HUES64 (cell line): Measurements from ENCODE around the gene SNX13.

Experiments used
- H3K27ac ChIP-seq: 2 replicates; pipeline ENCODE4 v1.7.0; 2013; ENCODE audit warnings: low read depth, low read length, inconsistent platforms
- H3K27me3 ChIP-seq: 2 replicates; pipeline ENCODE4 v1.6.1; 2013; ENCODE audit warnings: mild to moderate bottlenecking, low read length; ENCODE audit not compliant: insufficient read depth
- H3K36me3 ChIP-seq: 2 replicates; pipeline ENCODE4 v1.6.1; 2013; ENCODE audit warnings: mild to moderate bottlenecking, low read length; ENCODE audit not compliant: insufficient read depth
- H3K4me1 ChIP-seq: 2 replicates; pipeline ENCODE4 v1.6.1; 2013; ENCODE audit warnings: mild to moderate bottlenecking, low read length, moderate library complexity; ENCODE audit not compliant: insufficient read depth
- H3K4me3 ChIP-seq: 2 replicates; pipeline ENCODE4 v1.5.1; 2013; ENCODE audit warnings: mild to moderate bottlenecking, low read length, moderate library complexity
- H3K9ac ChIP-seq: 2 replicates; pipeline ENCODE4 v1.6.1; 2013; ENCODE audit warnings: mild to moderate bottlenecking, low read depth, low read length
- H3K9me3 ChIP-seq: 2 replicates; pipeline ENCODE4 v1.6.1; 2013; ENCODE audit warnings: low read depth, low read length; ENCODE audit not compliant: insufficient read depth
- WGBS: fragments of 150-250, 120-280 bp; methylation state at CpG from one replicate; pipeline ENCODE4 v1.1.7; 2013; ENCODE audit warnings: missing lambda C conversion rate; 5-methylcytosine and 5-hydroxymethylcytosine counted together

The SNX13 gene

GRCh38 chr7:17774716-17775288, 165.5 kb downstream of the SNX13 start:
- WGBS, result 90% methylated on average over 3 of the region's 3 CpGs
- no peak overlapping the region for H3K27ac ChIP-seq
- H3K27me3 ChIP-seq, result no peaks in the 10 kb centered on the region
- H3K4me3 ChIP-seq, result no peak overlapping the region
- no peaks in the 10 kb centered on the region for H3K36me3 ChIP-seq
- peaks cover 27% of the 10 kb centered on the region for H3K4me1 ChIP-seq
- H3K9ac ChIP-seq, result no peak overlapping the region
- H3K9me3 ChIP-seq, result no peaks in the 10 kb centered on the region

GRCh38 chr7:17774248-17774647, 166.0 kb downstream of the SNX13 start:
- Histone ChIP-seq H3K9me3 (no peaks in the 10 kb centered on the region), H3K9ac (no peak overlapping the region), H3K27ac (no peak overlapping the region), H3K36me3 (no peaks in the 10 kb centered on the region), H3K27me3 (no peaks in the 10 kb centered on the region), H3K4me1 (peaks cover 27% of the 10 kb centered on the region), H3K4me3 (no peak overlapping the region)
- 87% methylated on average over 2 of the region's 2 CpGs for WGBS

- WGBS, result 93% methylated on average over 4 of the region's 4 CpGs
- Histone ChIP-seq H3K27me3 (no peaks in the 10 kb centered on the region), H3K36me3 (no peaks in the 10 kb centered on the region), H3K4me3 (no peak overlapping the region), H3K9ac (no peak overlapping the region), H3K9me3 (no peaks in the 10 kb centered on the region), H3K27ac (no peak overlapping the region), H3K4me1 (peaks cover 27% of the 10 kb centered on the region)
Measured at GRCh38 chr7:17773289-17773626, 167.0 kb downstream of the SNX13 start.

GRCh38 chr7:17772581-17773288, 167.6 kb downstream of the SNX13 start:
- no peak overlapping the region for H3K9ac ChIP-seq
- no peaks in the 10 kb centered on the region for H3K27me3 ChIP-seq
- no peaks in the 10 kb centered on the region for H3K9me3 ChIP-seq
- H3K27ac ChIP-seq, result no peak overlapping the region; the same call in 1 of the 2 replicates
- WGBS, result 75% methylated on average over 3 of the region's 4 CpGs
- H3K4me1 ChIP-seq, result peaks cover 27% of the 10 kb centered on the region
- no peak overlapping the region for H3K4me3 ChIP-seq
- no peaks in the 10 kb centered on the region for H3K36me3 ChIP-seq

- Histone ChIP-seq H3K27ac (no peak overlapping the region; the same call in 1 of the 2 replicates), H3K9ac (no peak overlapping the region), H3K4me1 (peaks cover 27% of the 10 kb centered on the region), H3K9me3 (no peaks in the 10 kb centered on the region), H3K36me3 (no peaks in the 10 kb centered on the region), H3K27me3 (no peaks in the 10 kb centered on the region), H3K4me3 (no peak overlapping the region)
- 45% methylated on average over 3 of the region's 3 CpGs for WGBS
Measured at GRCh38 chr7:17771901-17772408, 168.3 kb downstream of the SNX13 start.

- no peak overlapping the region for H3K4me3 ChIP-seq
Measured at GRCh38 chr7:17770710-17771375, 169.5 kb downstream of the SNX13 start.

GRCh38 chr7:17769918-17770317, 170.4 kb downstream of the SNX13 start:
- Histone ChIP-seq H3K27ac (no peak overlapping the region), H3K27me3 (no peaks in the 10 kb centered on the region), H3K4me3 (no peak overlapping the region), H3K9ac (no peak overlapping the region), H3K36me3 (no peaks in the 10 kb centered on the region), H3K4me1 (peaks cover 27% of the 10 kb centered on the region), H3K9me3 (no peaks in the 10 kb centered on the region)
- 14% methylated on average over 1 of the region's 2 CpGs for WGBS

More at GRCh38 chr7:17770710-17771375, 169.5 kb downstream of the SNX13 start:
- Histone ChIP-seq H3K36me3 (no peaks in the 10 kb centered on the region), H3K9me3 (no peaks in the 10 kb centered on the region), H3K9ac (no peak overlapping the region), H3K4me1 (peaks cover 27% of the 10 kb centered on the region), H3K27ac (no peak overlapping the region), H3K27me3 (no peaks in the 10 kb centered on the region)
- 89% methylated on average over 4 of the region's 4 CpGs for WGBS

GRCh38 chr7:17758008-17758407, 182.3 kb downstream of the SNX13 start:
- no peaks in the 10 kb centered on the region for H3K36me3 ChIP-seq
- WGBS, result 88% methylated on average over 3 of the region's 3 CpGs
- H3K9me3 ChIP-seq, result no peaks in the 10 kb centered on the region
- H3K4me1 ChIP-seq, result no peaks in the 10 kb centered on the region
- H3K27ac ChIP-seq, result no peak overlapping the region
- no peak overlapping the region for H3K9ac ChIP-seq
- H3K27me3 ChIP-seq, result no peaks in the 10 kb centered on the region
- no peak overlapping the region for H3K4me3 ChIP-seq

GRCh38 chr7:17746020-17746530, 194.2 kb downstream of the SNX13 start:
- 56% methylated on average over 2 of the region's 2 CpGs for WGBS

GRCh38 chr7:17745610-17746009, 194.7 kb downstream of the SNX13 start:
- H3K36me3 ChIP-seq, result no peaks in the 10 kb centered on the region
- no peaks in the 10 kb centered on the region for H3K27me3 ChIP-seq
- H3K9ac ChIP-seq, result no peak overlapping the region
- H3K4me3 ChIP-seq, result no peak overlapping the region
- H3K27ac ChIP-seq, result no peak overlapping the region; the same call in 1 of the 2 replicates
- no peaks in the 10 kb centered on the region for H3K9me3 ChIP-seq
- H3K4me1 ChIP-seq, result peaks cover 11% of the 10 kb centered on the region; the same call in 1 of the 2 replicates

More at GRCh38 chr7:17746020-17746530, 194.2 kb downstream of the SNX13 start:
- Histone ChIP-seq H3K4me3 (no peak overlapping the region), H3K9ac (no peak overlapping the region), H3K27ac (peak overlapping the region; percentile 55; the same call in 1 of the 2 replicates), H3K36me3 (no peaks in the 10 kb centered on the region), H3K27me3 (no peaks in the 10 kb centered on the region), H3K4me1 (peaks cover 11% of the 10 kb centered on the region; the same call in 1 of the 2 replicates), H3K9me3 (no peaks in the 10 kb centered on the region)

GRCh38 chr7:17743316-17743715, 197.0 kb downstream of the SNX13 start:
- no peaks in the 10 kb centered on the region for H3K9me3 ChIP-seq
- H3K4me1 ChIP-seq, result peaks cover 11% of the 10 kb centered on the region; the same call in 1 of the 2 replicates
- H3K36me3 ChIP-seq, result no peaks in the 10 kb centered on the region
- WGBS, result 88% methylated on average over 3 of the region's 3 CpGs
- H3K9ac ChIP-seq, result no peak overlapping the region
- no peak overlapping the region for H3K27ac ChIP-seq
- H3K27me3 ChIP-seq, result no peaks in the 10 kb centered on the region
- H3K4me3 ChIP-seq, result no peak overlapping the region
